ENCODE measurements around the gene ISOC1.

The ISOC1 gene

GRCh38 chr5:129053438-129053837 lies 41.1 kb upstream of the ISOC1 start:
- Histone ChIP-seq H3K4me3 (ENCODE audit: low read depth in 1 of 2, low read length in 1 of 2) (no peak overlapping the region), H3K27me3 (no peaks in the 10 kb centered on the region), H3K27ac (no peak overlapping the region), H3K4me1 (ENCODE audit: control insufficient read depth in 1 of 2, insufficient read depth in 1 of 2, low read depth in 1 of 2, low read length in 1 of 2) (no peaks in the 10 kb centered on the region), H3K36me3 (no peaks in the 10 kb centered on the region), H3K9me3 (no peaks in the 10 kb centered on the region)
- no peak for TF ChIP-seq CTCF (IDR thresholded peaks at IDR 0.05)

DNA sequence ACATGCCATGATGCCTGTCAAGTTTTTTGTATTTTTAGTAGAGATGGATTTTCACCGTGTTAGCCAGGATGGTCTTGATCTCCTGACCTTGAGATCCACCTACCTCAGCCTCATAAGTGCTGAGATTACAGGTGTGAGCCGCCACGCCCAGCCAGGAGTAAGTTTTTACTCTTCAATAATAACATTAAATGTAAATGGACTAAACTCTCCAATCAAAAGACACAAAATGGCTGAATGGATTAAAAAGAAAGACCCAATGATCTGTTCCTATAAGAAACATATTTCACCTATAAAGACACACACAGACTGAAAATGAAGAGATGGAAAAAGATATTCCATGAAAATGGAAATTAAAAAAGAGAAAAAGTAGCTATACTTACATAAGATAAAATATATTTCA lies 37.2 kb upstream of the ISOC1 start:
- no peak for TF ChIP-seq CTCF (IDR thresholded peaks at IDR 0.05)
- no peak overlapping the region for H3K4me3 ChIP-seq (ENCODE audit: low read depth in 1 of 2, low read length in 1 of 2)
- H3K36me3 ChIP-seq = no peaks in the 10 kb centered on the region

DNA sequence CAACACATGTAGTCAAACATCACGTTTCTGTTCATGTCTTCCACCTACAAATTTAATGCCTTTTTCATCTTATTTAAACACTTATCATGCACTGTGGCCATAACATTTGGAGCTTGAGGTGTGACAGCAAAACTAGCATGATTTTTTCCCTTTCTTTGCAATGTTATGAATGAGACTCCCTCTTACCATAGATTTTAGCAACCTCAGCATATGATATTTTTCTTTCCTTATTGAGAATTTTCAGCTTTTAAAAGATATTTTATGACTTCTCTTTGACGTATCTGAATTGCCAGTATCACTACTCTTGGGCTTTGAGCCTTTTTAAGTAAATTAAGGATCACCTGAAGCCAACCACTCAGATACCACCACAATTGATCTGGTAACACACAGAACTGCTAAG lies 32.7 kb upstream of the ISOC1 start:
- no peak for TF ChIP-seq CTCF (IDR thresholded peaks at IDR 0.05)
- Histone ChIP-seq H3K4me3 (ENCODE audit: low read depth in 1 of 2, low read length in 1 of 2) (no peak overlapping the region), H3K27ac (no peak overlapping the region), H3K4me1 (ENCODE audit: control insufficient read depth in 1 of 2, insufficient read depth in 1 of 2, low read depth in 1 of 2, low read length in 1 of 2) (no peaks in the 10 kb centered on the region), H3K27me3 (no peaks in the 10 kb centered on the region), H3K9me3 (no peaks in the 10 kb centered on the region), H3K36me3 (no peaks in the 10 kb centered on the region)

More for the DNA sequence above, 37.2 kb upstream of the ISOC1 start:
- no peaks in the 10 kb centered on the region for H3K9me3 ChIP-seq
- no peaks in the 10 kb centered on the region for H3K27me3 ChIP-seq
- no peak overlapping the region for H3K27ac ChIP-seq
- no peaks in the 10 kb centered on the region for H3K4me1 ChIP-seq (ENCODE audit: control insufficient read depth in 1 of 2, insufficient read depth in 1 of 2, low read depth in 1 of 2, low read length in 1 of 2)

GRCh38 chr5:129063483-129064113 lies 31.0 kb upstream of the ISOC1 start:
- TF ChIP-seq CTCF (IDR thresholded peaks at IDR 0.05) = no peak
- no peak overlapping the region for H3K27ac ChIP-seq
- no peaks in the 10 kb centered on the region for H3K4me1 ChIP-seq (ENCODE audit: control insufficient read depth in 1 of 2, insufficient read depth in 1 of 2, low read depth in 1 of 2, low read length in 1 of 2)
- no peaks in the 10 kb centered on the region for H3K9me3 ChIP-seq
- H3K4me3 ChIP-seq (ENCODE audit: low read depth in 1 of 2, low read length in 1 of 2) = no peak overlapping the region
- no peaks in the 10 kb centered on the region for H3K36me3 ChIP-seq
- no peaks in the 10 kb centered on the region for H3K27me3 ChIP-seq

DNA sequence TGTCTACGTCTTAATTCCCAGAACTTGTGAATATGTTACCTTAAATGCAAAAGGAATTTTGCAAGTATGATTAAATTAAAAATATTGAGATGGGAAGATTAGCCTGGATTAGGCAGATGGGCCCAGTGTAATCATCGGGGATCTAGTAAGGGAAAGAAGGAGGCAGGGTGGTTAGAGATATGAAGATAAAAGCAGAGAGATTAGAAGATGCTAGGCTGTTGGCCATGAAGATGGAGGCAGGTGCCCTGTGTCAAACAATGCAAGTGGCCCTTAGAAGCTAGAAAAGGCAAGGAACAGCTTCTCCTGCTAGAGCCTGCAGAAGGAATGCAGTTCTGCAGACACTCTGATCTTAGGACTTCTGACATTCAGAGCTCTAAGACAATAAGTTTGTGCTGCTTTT lies 28.8 kb upstream of the ISOC1 start:
- Histone ChIP-seq H3K9me3 (no peaks in the 10 kb centered on the region), H3K36me3 (no peaks in the 10 kb centered on the region), H3K27me3 (no peaks in the 10 kb centered on the region), H3K27ac (no peak overlapping the region), H3K4me3 (ENCODE audit: low read depth in 1 of 2, low read length in 1 of 2) (no peak overlapping the region), H3K4me1 (ENCODE audit: control insufficient read depth in 1 of 2, insufficient read depth in 1 of 2, low read depth in 1 of 2, low read length in 1 of 2) (no peaks in the 10 kb centered on the region)
- no peak for TF ChIP-seq CTCF (IDR thresholded peaks at IDR 0.05)

DNA sequence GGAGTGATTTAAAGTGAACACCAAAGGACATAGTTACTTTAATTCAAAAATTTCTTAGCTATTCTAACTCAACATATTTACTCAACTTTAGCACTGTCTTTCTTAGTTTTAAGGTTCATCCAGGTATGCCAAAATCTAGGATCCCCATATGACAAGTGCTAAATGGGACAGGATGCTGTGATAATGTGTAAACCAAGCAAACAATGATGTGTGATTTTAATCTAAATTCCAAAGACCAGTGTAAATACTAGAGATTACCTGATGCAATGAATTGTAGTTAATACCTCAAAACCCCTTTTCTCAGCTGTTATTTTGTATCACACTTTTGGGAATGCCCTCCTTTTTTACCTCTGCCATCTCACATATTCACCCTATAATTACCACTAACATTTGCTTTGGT lies 26.8 kb upstream of the ISOC1 start:
- TF ChIP-seq CTCF (IDR thresholded peaks at IDR 0.05) = no peak

More for the DNA sequence above, 26.8 kb upstream of the ISOC1 start:
- Histone ChIP-seq H3K4me1 (ENCODE audit: control insufficient read depth in 1 of 2, insufficient read depth in 1 of 2, low read depth in 1 of 2, low read length in 1 of 2) (no peaks in the 10 kb centered on the region), H3K27ac (no peak overlapping the region), H3K9me3 (no peaks in the 10 kb centered on the region), H3K27me3 (no peaks in the 10 kb centered on the region), H3K36me3 (no peaks in the 10 kb centered on the region), H3K4me3 (ENCODE audit: low read depth in 1 of 2, low read length in 1 of 2) (no peak overlapping the region)

All from neutrophil (primary cell).